ENCODE data around the gene ATP2C1. TPM values are rescaled to one million over a fixed set of nuclear protein-coding genes. Genes with fewer than 3 reads are reported as not detected.

The ATP2C1 gene
- total and polyA plus RNA-seq, 2 of the 4 experiments (the other 2 are of a cell fraction): 41.4 to 50.2 TPM

DNA sequence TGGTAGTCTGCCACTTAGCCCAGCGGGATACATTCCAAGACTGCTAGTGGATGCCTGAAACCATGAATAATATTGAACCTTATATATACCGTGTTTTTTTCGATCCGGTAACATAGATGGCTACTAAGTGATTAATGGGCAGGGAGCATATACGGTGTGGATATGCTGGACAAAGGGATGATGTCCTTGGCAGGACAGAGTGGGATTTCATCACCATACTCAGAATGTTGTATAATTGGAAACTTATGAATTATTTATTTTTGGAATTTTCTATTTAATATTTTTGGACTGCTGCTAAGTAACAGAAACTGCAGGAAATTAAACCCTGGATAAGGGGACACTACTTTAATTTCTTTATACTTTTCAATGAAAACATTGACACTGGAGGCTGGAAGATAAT lies 79.5 kb downstream of the ATP2C1 start:
- Histone ChIP-seq H3K9me3 (ENCODE audit: control insufficient read depth, insufficient read depth, low read length) (no peaks in the 10 kb centered on the region), H2BK5ac (ENCODE audit: low read depth, low read length, poor library complexity, severe bottlenecking) (no peak overlapping the region), H3K4me1 (ENCODE audit: control insufficient read depth, insufficient read depth, low read length) (peaks cover 3% of the 10 kb centered on the region; the same call in 1 of the 2 replicates), H4K20me1 (ENCODE audit: insufficient read depth, low read length) (no peaks in the 10 kb centered on the region), H3K36me3 (ENCODE audit: control insufficient read depth, insufficient read depth, low read length) (peaks cover 21% of the 10 kb centered on the region), H3K18ac (ENCODE audit: low read depth, low read length) (no peak overlapping the region), H2AFZ (replicated peaks; ENCODE audit: low read length, poor library complexity) (no peak overlapping the region), H2BK15ac (ENCODE audit: low read depth, low read length) (no peak overlapping the region), H2BK20ac (ENCODE audit: low read depth, low read length) (no peak overlapping the region), H2AK9ac (replicated peaks; ENCODE audit: low read depth, low read length, poor library complexity) (no peak overlapping the region), H3K27me3 (ENCODE audit: control insufficient read depth, insufficient read depth, low read length) (no peaks in the 10 kb centered on the region), H3K27ac (ENCODE audit: insufficient read depth, low read length) (no peak overlapping the region), H3K23ac (ENCODE audit: low read depth, low read length) (no peak overlapping the region), H3K4me3 (ENCODE audit: insufficient read depth, low read depth, low read length) (no peak overlapping the region), H3K9me1 (ENCODE audit: insufficient read depth, low read length) (peaks cover 6% of the 10 kb centered on the region; the same call in 1 of the 2 replicates), H4K91ac (ENCODE audit: insufficient read depth, low read depth, low read length) (no peak overlapping the region), H3K4me2 (ENCODE audit: low read depth, low read length) (no peak overlapping the region), H4K8ac (ENCODE audit: low read depth in 2 of 2, low read length in 2 of 2) (no peak overlapping the region), H4K5ac (ENCODE audit: low read depth, low read length) (no peak overlapping the region), H2BK120ac (ENCODE audit: low read depth, low read length) (no peak overlapping the region), H3K79me1 (ENCODE audit: low read depth in 1 of 2, low read length in 2 of 2) (peaks cover 3 to 7% of the 10 kb centered on the region in 2 experiments; a peak in 3 of 4 replicates), H3K4ac (ENCODE audit: low read depth, low read length) (no peak overlapping the region), H2AK5ac (ENCODE audit: low read depth, low read length) (no peak overlapping the region), H3K9ac (ENCODE audit: low read depth, low read length) (no peak overlapping the region), H3K14ac (replicated peaks; ENCODE audit: low read depth, low read length) (no peak overlapping the region), H3K56ac (ENCODE audit: extremely low read depth, insufficient read depth, low read length) (no peak overlapping the region)
- ChIA-PET CTCF (interaction anchor here (1.2 kb wide), 1 partner anchor 9 kb away, joined by 3 read pairs; no protein-coding TSS in a partner anchor), POLR2A (ENCODE audit: unreplicated experiment) (no interaction called here)
- ATAC-seq (ENCODE audit: low read depth) (no peak), DNase-seq (no peak)
- in situ Hi-C loops (cut with MboI; ENCODE audit: low sequenced_read_pairs): loop anchor here (25.0 kb wide), 1 partner anchor 1464 kb away; no protein-coding TSS in a partner anchor
- intact Hi-C loops (cut with micrococcal nuclease): no loop called here
- TF ChIP-seq NFE2L2 (IDR thresholded peaks at IDR 0.05; ENCODE audit: low read depth, low read length) (no peak), FOS (IDR thresholded peaks at IDR 0.05; ENCODE audit: low read depth, low read length) (no peak)
- dilution Hi-C loops (cut with HindIII; ENCODE audit: low sequenced_read_pairs, unreplicated experiment): no loop called here
- no TSS peak for BruUV-seq (replicated peaks)
- WGBS, 2 experiments (ENCODE audit: extremely low coverage in 2 of 2, insufficient read length in 1 of 2): no CpG with 5 or more reads among the region's 5 CpGs

Measured in IMR-90 (cell line).